Activated T-cell treated with anti-CD3 and anti-CD28 coated beads, Interleukin-2, amount 50 U/mL, for 24 hours (primary cell): ENCODE data around the gene ZFYVE27.

Experiments
- DNase-seq: peaks from one replicate; pipeline ENCODE4 v3.0.0-alpha.2; 2020
- H3K27ac Mint-ChIP-seq: 2 replicates; pipeline ENCODE4 v1.8.0; 2020; ENCODE audit warnings: mild to moderate bottlenecking, mixed read lengths
- H3K27me3 Mint-ChIP-seq: 2 replicates; pipeline ENCODE4 v1.8.0; 2020; ENCODE audit warnings: mixed read lengths
- H3K36me3 Mint-ChIP-seq: 2 replicates; pipeline ENCODE4 v1.8.0; 2020; ENCODE audit warnings: low read depth, mixed read lengths
- H3K4me1 Mint-ChIP-seq: 2 replicates; pipeline ENCODE4 v1.8.0; 2020; ENCODE audit warnings: low read depth, mixed read lengths
- H3K4me3 Mint-ChIP-seq: 2 replicates; pipeline ENCODE4 v1.8.0; 2020; ENCODE audit warnings: mild to moderate bottlenecking, moderate library complexity, mixed read lengths
- H3K9me3 Mint-ChIP-seq: 2 replicates; pipeline ENCODE4 v1.8.0; 2020; ENCODE audit warnings: mixed read lengths

Gene ZFYVE27

GRCh38 chr10:97726636-97727178 is 10.2 kb upstream of the ZFYVE27 start:
- H3K27me3 Mint-ChIP-seq: peaks cover 9% of the 10 kb centered on the region
- H3K4me3 Mint-ChIP-seq: no peak overlapping the region
- no peak overlapping the region for H3K27ac Mint-ChIP-seq
- H3K4me1 Mint-ChIP-seq: peaks cover 5% of the 10 kb centered on the region
- DNase-seq: no peak
- no peaks in the 10 kb centered on the region for H3K36me3 Mint-ChIP-seq
- H3K9me3 Mint-ChIP-seq: no peaks in the 10 kb centered on the region

- Mint-ChIP-seq H3K36me3 (no peaks in the 10 kb centered on the region), H3K4me1 (peaks cover 5% of the 10 kb centered on the region), H3K27me3 (peaks cover 9% of the 10 kb centered on the region), H3K9me3 (no peaks in the 10 kb centered on the region), H3K27ac (no peak overlapping the region), H3K4me3 (no peak overlapping the region)
- no peak for DNase-seq
Measured at GRCh38 chr10:97729014-97729413, 7.9 kb upstream of the ZFYVE27 start.

GRCh38 chr10:97731346-97732051 is 5.4 kb upstream of the ZFYVE27 start:
- DNase-seq: peak; percentile 45
- H3K27me3 Mint-ChIP-seq: peaks cover 6% of the 10 kb centered on the region
- H3K4me1 Mint-ChIP-seq: peaks cover 15% of the 10 kb centered on the region
- no peaks in the 10 kb centered on the region for H3K9me3 Mint-ChIP-seq
- H3K4me3 Mint-ChIP-seq: no peak overlapping the region
- H3K27ac Mint-ChIP-seq: no peak overlapping the region
- H3K36me3 Mint-ChIP-seq: no peaks in the 10 kb centered on the region

- H3K4me3 Mint-ChIP-seq: no peak overlapping the region
Measured at GRCh38 chr10:97732052-97732359, 4.9 kb upstream of the ZFYVE27 start.

GRCh38 chr10:97733256-97733655 is 3.7 kb upstream of the ZFYVE27 start:
- Mint-ChIP-seq H3K9me3 (no peaks in the 10 kb centered on the region), H3K4me3 (no peak overlapping the region), H3K4me1 (peaks cover 23% of the 10 kb centered on the region), H3K27ac (no peak overlapping the region), H3K36me3 (peaks cover 13% of the 10 kb centered on the region), H3K27me3 (peaks cover 6% of the 10 kb centered on the region)
- no peak for DNase-seq

More at GRCh38 chr10:97732052-97732359, 4.9 kb upstream of the ZFYVE27 start:
- Mint-ChIP-seq H3K36me3 (peaks cover 2% of the 10 kb centered on the region), H3K4me1 (peaks cover 16% of the 10 kb centered on the region), H3K27ac (no peak overlapping the region), H3K27me3 (peaks cover 6% of the 10 kb centered on the region), H3K9me3 (no peaks in the 10 kb centered on the region)
- DNase-seq: no peak

- no peaks in the 10 kb centered on the region for H3K9me3 Mint-ChIP-seq
- H3K27ac Mint-ChIP-seq: no peak overlapping the region
- no peak overlapping the region for H3K4me3 Mint-ChIP-seq
- DNase-seq: no peak
- H3K36me3 Mint-ChIP-seq: peaks cover 18% of the 10 kb centered on the region
- H3K4me1 Mint-ChIP-seq: peaks cover 28% of the 10 kb centered on the region
- peaks cover 4% of the 10 kb centered on the region for H3K27me3 Mint-ChIP-seq
Measured at GRCh38 chr10:97734021-97734420, 2.9 kb upstream of the ZFYVE27 start.

GRCh38 chr10:97736403-97736901 is 476 bp upstream of the ZFYVE27 start:
- H3K27ac Mint-ChIP-seq: peak overlapping the region; percentile 98
- H3K4me3 Mint-ChIP-seq: peak overlapping the region; percentile 93
- peaks cover 42% of the 10 kb centered on the region for H3K36me3 Mint-ChIP-seq
- peak; percentile 34 for DNase-seq
- H3K9me3 Mint-ChIP-seq: no peaks in the 10 kb centered on the region
- H3K27me3 Mint-ChIP-seq: no peaks in the 10 kb centered on the region
- peaks cover 51% of the 10 kb centered on the region for H3K4me1 Mint-ChIP-seq

GRCh38 chr10:97737770-97738265 is 890 bp downstream of the ZFYVE27 start:
- Mint-ChIP-seq H3K4me3 (peak overlapping the region; percentile 93), H3K9me3 (no peaks in the 10 kb centered on the region), H3K27ac (peak overlapping the region; percentile 98), H3K36me3 (peaks cover 52% of the 10 kb centered on the region), H3K4me1 (peaks cover 55% of the 10 kb centered on the region), H3K27me3 (no peaks in the 10 kb centered on the region)
- no peak for DNase-seq

GRCh38 chr10:97738616-97739015 is 1.7 kb downstream of the ZFYVE27 start:
- H3K36me3 Mint-ChIP-seq: peaks cover 60% of the 10 kb centered on the region
- no peaks in the 10 kb centered on the region for H3K27me3 Mint-ChIP-seq
- DNase-seq: no peak
- H3K27ac Mint-ChIP-seq: no peak overlapping the region
- H3K4me1 Mint-ChIP-seq: peaks cover 60% of the 10 kb centered on the region
- no peaks in the 10 kb centered on the region for H3K9me3 Mint-ChIP-seq
- H3K4me3 Mint-ChIP-seq: peak overlapping the region; percentile 93

GRCh38 chr10:97740613-97741012 is 3.7 kb downstream of the ZFYVE27 start:
- Mint-ChIP-seq H3K36me3 (peaks cover 80% of the 10 kb centered on the region), H3K4me3 (no peak overlapping the region), H3K9me3 (no peaks in the 10 kb centered on the region), H3K4me1 (peaks cover 62% of the 10 kb centered on the region), H3K27ac (no peak overlapping the region), H3K27me3 (no peaks in the 10 kb centered on the region)
- DNase-seq: no peak

GRCh38 chr10:97743169-97743943 is 6.4 kb downstream of the ZFYVE27 start:
- Mint-ChIP-seq H3K9me3 (no peaks in the 10 kb centered on the region), H3K36me3 (peaks cover 89% of the 10 kb centered on the region), H3K4me3 (no peak overlapping the region), H3K27ac (peak overlapping the region; percentile 46), H3K27me3 (no peaks in the 10 kb centered on the region), H3K4me1 (peaks cover 39% of the 10 kb centered on the region)
- DNase-seq: no peak

- Mint-ChIP-seq H3K9me3 (no peaks in the 10 kb centered on the region), H3K27me3 (no peaks in the 10 kb centered on the region), H3K27ac (no peak overlapping the region), H3K4me3 (no peak overlapping the region), H3K4me1 (peaks cover 32% of the 10 kb centered on the region), H3K36me3 (peaks cover 92% of the 10 kb centered on the region)
- DNase-seq: no peak
Measured at GRCh38 chr10:97744405-97745035, 7.6 kb downstream of the ZFYVE27 start.

GRCh38 chr10:97747573-97747972 is 10.6 kb downstream of the ZFYVE27 start:
- no peak overlapping the region for H3K27ac Mint-ChIP-seq
- peaks cover 9% of the 10 kb centered on the region for H3K4me1 Mint-ChIP-seq
- no peak overlapping the region for H3K4me3 Mint-ChIP-seq
- DNase-seq: no peak
- no peaks in the 10 kb centered on the region for H3K27me3 Mint-ChIP-seq
- peaks cover 94% of the 10 kb centered on the region for H3K36me3 Mint-ChIP-seq
- H3K9me3 Mint-ChIP-seq: no peaks in the 10 kb centered on the region

GRCh38 chr10:97748116-97748515 is 11.2 kb downstream of the ZFYVE27 start:
- H3K27ac Mint-ChIP-seq: no peak overlapping the region
- no peak for DNase-seq
- H3K4me1 Mint-ChIP-seq: peaks cover 6% of the 10 kb centered on the region
- peaks cover 95% of the 10 kb centered on the region for H3K36me3 Mint-ChIP-seq
- no peaks in the 10 kb centered on the region for H3K27me3 Mint-ChIP-seq
- no peaks in the 10 kb centered on the region for H3K9me3 Mint-ChIP-seq
- no peak overlapping the region for H3K4me3 Mint-ChIP-seq
